Body of pancreas (tissue), 4 donors: ENCODE measurements around the gene CACNA2D4. TPM values are rescaled to one million over a fixed set of nuclear protein-coding genes. Genes with fewer than 3 reads are reported as not detected.

Source experiments
- ATAC-seq: fragments of 150-250 bp; one replicate; pipeline ENCODE4 v1.9.1; 2016
- DNase-seq, 4 donors: peaks; one replicate each; pipeline ENCODE4 v3.0.0-alpha.2; 2019
- H3K27ac ChIP-seq, 4 donors: fragments of 200-600 bp; sonication (generic); 1 replicate in 3 of 4; 2 replicates in 1 of 4; pipeline versions ENCODE4 v1.5.1 to v1.6.1; 2016 to 2019; ENCODE audit warnings: mild to moderate bottlenecking in 1 of 4, mixed read lengths in 1 of 4, moderate library complexity in 1 of 4
- H3K27me3 ChIP-seq, 2 donors: fragments of 200-600 bp; sonication (generic); one replicate each; pipeline ENCODE4 v1.6.0; 2016; ENCODE audit warnings: mild to moderate bottlenecking in 1 of 2
- H3K36me3 ChIP-seq, 2 donors: fragments of 200-600 bp; sonication (generic); replicated peaks in 1 of 2; 2 replicates each; pipeline ENCODE4 v1.5.1; 2016; ENCODE audit warnings: low read depth in 2 of 2; ENCODE audit not compliant: insufficient read depth in 1 of 2
- H3K4me1 ChIP-seq: fragments of 200-600 bp; sonication (generic); one replicate; pipeline ENCODE4 v1.6.0; 2016
- H3K4me3 ChIP-seq, 2 donors: fragments of 200-600 bp; sonication (generic); 1 replicate in 1 of 2; 2 replicates in 1 of 2; pipeline ENCODE4 v1.5.1; 2016 to 2019
- H3K9me3 ChIP-seq, 3 donors: fragments of 200-600 bp; sonication (generic); 1 replicate in 2 of 3; 2 replicates in 1 of 3; pipeline ENCODE4 v1.5.1; 2016
- POLR2A ChIP-seq, 3 donors: fragments of 450-650 bp; IDR thresholded peaks; one replicate each; pipeline ENCODE4 v1.6.1; 2016; ENCODE audit warnings: antibody characterized with exemption in 3 of 3, mild to moderate bottlenecking in 2 of 3
- WGBS, 2 donors: methylation state at CpG; one replicate each; pipeline ENCODE4 v1.1.5; 2017; 5-methylcytosine and 5-hydroxymethylcytosine counted together
- intact Hi-C: fragments of 100-400 bp; cut with DNase I; formaldehyde crosslinking; loops from one replicate; pipeline ENCODE4 v1.15.1; 2023
- total RNA-seq, 2 donors: library from RNA; depleted of rRNA; stranded (reverse); fragments of >200 nt; gene quantifications; one replicate each; pipeline ENCODE4 v1.1.0, GENCODE V29; 2016
- TF ChIP-seq, protein P1 (sequence below), 7 experiments: fragments of 450-650 bp in 4 of 7; fragments of 200-600 bp in 3 of 7; sonication (generic) in 3 of 7; IDR thresholded peaks; one replicate each; pipeline ENCODE4 v1.5.1; 2016 to 2019; ENCODE audit warnings: antibody characterized with exemption in 7 of 7

Gene CACNA2D4
- total RNA-seq, 2 donors from 2014 or later: 3.6 TPM; not detected in 1

DNA sequence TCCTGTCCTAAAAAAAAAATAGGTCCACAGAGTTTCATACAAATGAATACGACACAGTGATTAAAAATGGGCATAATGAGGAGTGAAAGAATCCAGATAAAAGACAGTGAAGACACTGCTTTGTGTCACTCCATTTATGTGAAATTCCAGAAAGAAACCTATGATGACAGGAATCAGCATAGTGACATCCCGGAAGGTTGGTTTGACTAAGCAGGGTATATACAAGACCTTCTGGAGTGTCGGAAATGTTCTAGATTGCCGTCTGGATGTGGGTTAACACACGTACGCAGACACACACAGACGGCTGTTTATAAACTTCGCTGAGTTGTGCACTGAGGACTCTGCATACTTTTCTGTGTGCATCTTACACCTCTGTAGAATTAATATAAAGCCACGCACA lies 13.2 kb upstream of the CACNA2D4 start:
- H3K9me3 ChIP-seq: no peaks in the 10 kb centered on the region
- H3K4me3 ChIP-seq: no peak overlapping the region
- H3K27me3 ChIP-seq: no peaks in the 10 kb centered on the region
- TF ChIP-seq POLR2A (IDR thresholded peaks at IDR 0.05): no peak
- TF ChIP-seq, protein P1, sequence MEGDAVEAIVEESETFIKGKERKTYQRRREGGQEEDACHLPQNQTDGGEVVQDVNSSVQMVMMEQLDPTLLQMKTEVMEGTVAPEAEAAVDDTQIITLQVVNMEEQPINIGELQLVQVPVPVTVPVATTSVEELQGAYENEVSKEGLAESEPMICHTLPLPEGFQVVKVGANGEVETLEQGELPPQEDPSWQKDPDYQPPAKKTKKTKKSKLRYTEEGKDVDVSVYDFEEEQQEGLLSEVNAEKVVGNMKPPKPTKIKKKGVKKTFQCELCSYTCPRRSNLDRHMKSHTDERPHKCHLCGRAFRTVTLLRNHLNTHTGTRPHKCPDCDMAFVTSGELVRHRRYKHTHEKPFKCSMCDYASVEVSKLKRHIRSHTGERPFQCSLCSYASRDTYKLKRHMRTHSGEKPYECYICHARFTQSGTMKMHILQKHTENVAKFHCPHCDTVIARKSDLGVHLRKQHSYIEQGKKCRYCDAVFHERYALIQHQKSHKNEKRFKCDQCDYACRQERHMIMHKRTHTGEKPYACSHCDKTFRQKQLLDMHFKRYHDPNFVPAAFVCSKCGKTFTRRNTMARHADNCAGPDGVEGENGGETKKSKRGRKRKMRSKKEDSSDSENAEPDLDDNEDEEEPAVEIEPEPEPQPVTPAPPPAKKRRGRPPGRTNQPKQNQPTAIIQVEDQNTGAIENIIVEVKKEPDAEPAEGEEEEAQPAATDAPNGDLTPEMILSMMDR (IDR thresholded peaks at IDR 0.05): no peak
- ATAC-seq: no peak
- H3K36me3 ChIP-seq: no peaks in the 10 kb centered on the region
- intact Hi-C loops: loop anchor here (5.0 kb wide), 2 partner anchors 124 to 279 kb away; no protein-coding TSS in a partner anchor
- WGBS, 2 donors: 89 to 92% methylated on average over 9 of the region's 9 CpGs
- H3K4me1 ChIP-seq: peaks cover 20% of the 10 kb centered on the region
- DNase-seq: no peak
- H3K27ac ChIP-seq: no peak overlapping the region

DNA sequence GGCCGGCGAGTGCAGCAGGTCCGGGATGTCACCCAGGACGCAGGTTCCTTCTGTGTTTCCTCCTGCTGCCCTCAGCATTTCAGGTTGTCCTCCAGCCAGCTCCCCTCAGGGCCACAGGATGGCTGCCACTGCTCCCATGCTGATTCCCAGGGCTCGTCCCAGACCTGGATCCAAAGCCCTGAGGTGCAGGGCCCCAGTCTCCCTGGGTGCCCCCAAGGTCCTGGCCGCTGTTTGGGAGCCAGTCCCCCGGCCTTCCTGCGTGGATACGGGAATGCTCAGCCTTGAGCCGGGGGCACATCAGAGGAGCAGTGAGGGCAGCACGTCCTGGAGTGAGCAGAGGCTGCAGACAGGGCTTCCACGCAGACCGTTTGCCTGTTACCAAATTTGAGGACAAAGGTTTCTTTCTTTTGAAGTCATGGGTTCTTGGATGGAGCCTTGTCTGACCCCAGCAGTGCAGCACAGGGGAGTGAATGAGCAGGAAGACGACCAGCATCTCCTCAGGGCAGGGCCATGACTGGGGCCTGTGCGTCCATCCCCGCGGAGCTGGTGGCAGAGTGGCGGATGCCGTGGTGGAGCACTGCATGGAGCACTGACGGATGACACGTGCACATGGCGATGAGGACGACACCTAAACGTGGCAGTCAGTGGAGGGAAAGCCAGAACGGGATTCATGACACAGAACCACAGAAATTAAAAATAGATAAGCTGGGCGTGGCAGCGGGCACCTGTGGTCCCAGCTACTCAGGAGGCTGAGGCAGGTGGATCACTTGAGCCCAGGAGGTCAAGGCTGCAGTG lies 12.5 kb upstream of the CACNA2D4 start:
- Histone ChIP-seq H3K9me3 (no peaks in the 10 kb centered on the region), H3K27ac (no peak overlapping the region), H3K4me1 (peaks cover 14% of the 10 kb centered on the region), H3K27me3 (no peaks in the 10 kb centered on the region), H3K36me3 (no peaks in the 10 kb centered on the region), H3K4me3 (no peak overlapping the region)
- ATAC-seq (no peak), DNase-seq (no peak)
- WGBS, 2 donors: 89 to 90% methylated on average over 19 to 26 of the region's 27 CpGs
- intact Hi-C loops: loop anchor here (5.0 kb wide), 2 partner anchors 124 to 279 kb away; no protein-coding TSS in a partner anchor
- TF ChIP-seq POLR2A (IDR thresholded peaks at IDR 0.05): no peak
- TF ChIP-seq, protein P1 (IDR thresholded peaks at IDR 0.05): no peak

DNA sequence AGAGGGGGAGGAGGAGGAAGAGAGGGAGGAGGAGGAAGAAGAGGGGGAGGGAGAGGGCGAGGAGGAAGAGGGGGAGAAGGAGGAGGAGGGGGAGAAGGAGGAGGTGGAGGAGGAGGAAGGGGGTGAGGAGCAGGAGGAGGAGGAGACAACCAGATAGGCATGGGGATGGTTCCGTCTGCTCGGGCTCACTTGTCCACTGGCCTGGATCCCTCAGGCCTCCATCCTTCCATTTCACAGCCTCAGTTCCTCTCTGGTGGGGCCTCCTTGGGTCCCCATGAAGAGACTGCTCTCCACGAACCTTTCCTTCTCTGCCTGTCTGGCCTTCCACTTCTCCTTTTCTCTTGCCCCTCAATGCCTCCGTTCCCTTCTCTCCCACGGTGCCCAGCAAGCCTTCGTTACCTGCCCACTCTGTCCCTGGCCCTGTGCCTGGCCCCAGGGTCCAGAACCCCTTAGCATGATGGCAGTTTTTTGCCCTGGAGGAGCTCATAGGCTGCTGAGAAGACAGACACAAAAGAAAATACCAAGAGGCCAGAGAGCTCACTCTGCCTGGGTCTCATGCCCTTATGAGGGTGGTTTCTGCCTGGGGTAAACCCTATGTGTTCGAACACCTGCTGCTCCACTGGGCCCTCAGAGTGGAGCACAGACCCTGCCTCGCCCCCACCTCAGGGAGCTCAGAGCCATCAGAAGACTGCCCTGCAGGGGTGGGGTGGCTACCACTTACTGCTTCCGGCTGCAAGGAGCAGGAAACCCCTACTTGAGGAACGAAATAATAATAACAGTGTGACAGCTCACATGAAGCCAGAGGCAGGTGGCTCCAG lies 11.7 kb upstream of the CACNA2D4 start:
- Histone ChIP-seq H3K9me3 (no peaks in the 10 kb centered on the region), H3K4me1 (peaks cover 6% of the 10 kb centered on the region), H3K36me3 (no peaks in the 10 kb centered on the region), H3K4me3 (no peak overlapping the region), H3K27me3 (no peaks in the 10 kb centered on the region), H3K27ac (no peak overlapping the region)
- DNase-seq: no peak
- 77% methylated on average over 9 to 10 of the region's 11 CpGs for WGBS, 2 donors
- intact Hi-C loops: loop anchor here (5.0 kb wide), 3 partner anchors 123 to 278 kb away; no protein-coding TSS in a partner anchor
- ATAC-seq: no peak
- TF ChIP-seq, protein P1 (IDR thresholded peaks at IDR 0.05): no peak
- no peak for TF ChIP-seq POLR2A (IDR thresholded peaks at IDR 0.05)

DNA sequence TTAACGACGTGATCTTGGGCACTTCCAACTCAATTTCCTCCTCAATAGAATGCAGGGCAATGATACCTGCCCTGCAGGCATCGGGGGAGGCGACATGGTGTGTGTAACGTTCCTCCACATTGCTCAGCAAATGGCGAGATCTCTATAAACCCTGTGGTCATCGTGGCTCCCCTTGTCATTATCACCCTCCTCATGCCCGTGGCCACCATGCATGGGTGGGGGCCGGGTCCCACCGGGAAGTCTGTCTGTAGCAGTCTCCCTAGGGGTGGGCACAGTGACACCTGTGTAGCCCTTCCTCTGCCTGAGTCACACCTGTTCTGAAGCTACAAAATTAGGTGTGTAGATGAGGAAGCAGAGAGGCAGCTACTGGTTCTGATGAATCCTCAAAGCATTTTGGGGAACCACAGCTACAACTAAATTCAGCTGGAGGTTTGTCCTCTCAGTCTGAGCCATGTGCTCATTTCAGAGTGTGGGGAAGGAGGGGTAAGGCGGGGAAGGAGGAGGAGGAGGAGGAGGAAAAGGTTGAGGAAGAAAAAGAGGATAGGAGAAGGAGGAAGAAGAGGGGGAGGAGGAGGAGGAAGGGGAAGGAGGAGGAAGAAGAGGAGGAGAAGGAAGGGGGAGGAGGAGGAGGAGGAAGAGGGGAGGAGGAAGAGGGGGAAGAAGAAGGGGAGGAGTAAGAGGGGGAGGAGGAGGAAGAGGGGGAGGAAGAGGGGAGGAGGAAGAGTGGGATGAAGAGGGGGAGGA lies 11.0 kb upstream of the CACNA2D4 start:
- Histone ChIP-seq H3K36me3 (no peaks in the 10 kb centered on the region), H3K4me3 (no peak overlapping the region), H3K9me3 (no peaks in the 10 kb centered on the region), H3K4me1 (no peaks in the 10 kb centered on the region), H3K27me3 (no peaks in the 10 kb centered on the region), H3K27ac (no peak overlapping the region)
- WGBS, 2 donors: 84% methylated on average over 11 of the region's 11 CpGs
- DNase-seq (no peak), ATAC-seq (no peak)
- intact Hi-C loops: loop anchor here (5.0 kb wide), 1 partner anchor 132 kb away; no protein-coding TSS in a partner anchor
- TF ChIP-seq, protein P1 (IDR thresholded peaks at IDR 0.05): no peak
- TF ChIP-seq POLR2A (IDR thresholded peaks at IDR 0.05): no peak
